Measurements from ENCODE around the gene ESYT3. TPM values are rescaled to one million over a fixed set of nuclear protein-coding genes. Genes with fewer than 3 reads are reported as not detected.
"Not testable (repeated sequence)": the region's sequence is repeated elsewhere in the genome, so short reads cannot be mapped to it uniquely, and the experiment has no call there.

Gene ESYT3
- total RNA-seq, 1 experiment from 2014 or later: 0.44 TPM

DNA sequence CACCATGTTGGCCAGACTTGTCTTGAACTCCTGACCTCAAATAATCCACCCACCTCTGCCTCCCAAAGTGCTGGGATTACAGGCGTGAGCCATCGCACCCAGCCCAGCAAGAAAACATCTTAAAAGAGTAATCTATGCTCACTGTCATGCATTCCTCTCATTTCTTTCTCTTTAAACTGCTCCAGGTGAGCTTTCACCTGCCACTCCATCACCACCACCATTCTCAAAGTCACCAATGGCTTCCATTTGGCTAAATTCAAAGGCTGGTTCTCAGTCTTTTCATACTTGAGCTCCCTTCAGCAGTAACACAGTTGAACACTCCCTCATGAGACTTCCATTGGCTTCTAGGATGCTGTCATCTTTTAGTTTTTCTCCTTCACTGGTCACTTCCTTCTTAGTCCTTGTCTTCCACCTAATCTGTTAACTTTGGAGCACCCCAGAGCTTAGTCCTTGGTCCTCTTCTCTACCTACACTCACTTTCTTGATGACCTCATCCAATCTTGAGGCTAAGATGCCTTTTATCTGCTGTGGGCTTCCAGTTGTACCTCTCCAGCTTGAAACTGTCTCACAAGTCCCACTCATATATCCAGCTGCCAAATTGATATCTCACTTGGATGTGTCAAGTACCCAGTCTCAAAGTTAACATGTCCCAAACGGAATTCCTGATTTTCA is 27.0 kb upstream of the ESYT3 start:
- no peak for DNase-seq (ENCODE audit: unreplicated experiment)
- no peaks in the 10 kb centered on the region for H3K4me1 Mint-ChIP-seq (ENCODE audit: insufficient read depth, unreplicated experiment)
- TF ChIP-seq, protein P1, sequence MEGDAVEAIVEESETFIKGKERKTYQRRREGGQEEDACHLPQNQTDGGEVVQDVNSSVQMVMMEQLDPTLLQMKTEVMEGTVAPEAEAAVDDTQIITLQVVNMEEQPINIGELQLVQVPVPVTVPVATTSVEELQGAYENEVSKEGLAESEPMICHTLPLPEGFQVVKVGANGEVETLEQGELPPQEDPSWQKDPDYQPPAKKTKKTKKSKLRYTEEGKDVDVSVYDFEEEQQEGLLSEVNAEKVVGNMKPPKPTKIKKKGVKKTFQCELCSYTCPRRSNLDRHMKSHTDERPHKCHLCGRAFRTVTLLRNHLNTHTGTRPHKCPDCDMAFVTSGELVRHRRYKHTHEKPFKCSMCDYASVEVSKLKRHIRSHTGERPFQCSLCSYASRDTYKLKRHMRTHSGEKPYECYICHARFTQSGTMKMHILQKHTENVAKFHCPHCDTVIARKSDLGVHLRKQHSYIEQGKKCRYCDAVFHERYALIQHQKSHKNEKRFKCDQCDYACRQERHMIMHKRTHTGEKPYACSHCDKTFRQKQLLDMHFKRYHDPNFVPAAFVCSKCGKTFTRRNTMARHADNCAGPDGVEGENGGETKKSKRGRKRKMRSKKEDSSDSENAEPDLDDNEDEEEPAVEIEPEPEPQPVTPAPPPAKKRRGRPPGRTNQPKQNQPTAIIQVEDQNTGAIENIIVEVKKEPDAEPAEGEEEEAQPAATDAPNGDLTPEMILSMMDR (IDR thresholded peaks at IDR 0.05; ENCODE audit: unreplicated experiment): no peak
- no peaks in the 10 kb centered on the region for H3K27me3 Mint-ChIP-seq (ENCODE audit: insufficient read depth, unreplicated experiment)
- H3K9me3 Mint-ChIP-seq (ENCODE audit: unreplicated experiment): peaks cover 7% of the 10 kb centered on the region
- no TSS peak for BruUV-seq (replicated peaks)
- POLR2A ChIA-PET: interaction anchor here (0.6 kb wide), 1 partner anchor 95 kb away, joined by 3 read pairs; no protein-coding TSS in a partner anchor
- H3K36me3 Mint-ChIP-seq (ENCODE audit: insufficient read depth, unreplicated experiment): no peaks in the 10 kb centered on the region
- intact Hi-C loops (cut with micrococcal nuclease): no loop called here
- no peak overlapping the region for H3K4me3 Mint-ChIP-seq (ENCODE audit: unreplicated experiment)
- H3K27ac Mint-ChIP-seq (ENCODE audit: low read depth, unreplicated experiment): no peak overlapping the region
- CTCF ChIA-PET: interaction anchor here (0.6 to 13.8 kb wide), 5 partner anchors 10 to 516 kb away, joined by 3 to 130 read pairs (median 3); no protein-coding TSS in a partner anchor

DNA sequence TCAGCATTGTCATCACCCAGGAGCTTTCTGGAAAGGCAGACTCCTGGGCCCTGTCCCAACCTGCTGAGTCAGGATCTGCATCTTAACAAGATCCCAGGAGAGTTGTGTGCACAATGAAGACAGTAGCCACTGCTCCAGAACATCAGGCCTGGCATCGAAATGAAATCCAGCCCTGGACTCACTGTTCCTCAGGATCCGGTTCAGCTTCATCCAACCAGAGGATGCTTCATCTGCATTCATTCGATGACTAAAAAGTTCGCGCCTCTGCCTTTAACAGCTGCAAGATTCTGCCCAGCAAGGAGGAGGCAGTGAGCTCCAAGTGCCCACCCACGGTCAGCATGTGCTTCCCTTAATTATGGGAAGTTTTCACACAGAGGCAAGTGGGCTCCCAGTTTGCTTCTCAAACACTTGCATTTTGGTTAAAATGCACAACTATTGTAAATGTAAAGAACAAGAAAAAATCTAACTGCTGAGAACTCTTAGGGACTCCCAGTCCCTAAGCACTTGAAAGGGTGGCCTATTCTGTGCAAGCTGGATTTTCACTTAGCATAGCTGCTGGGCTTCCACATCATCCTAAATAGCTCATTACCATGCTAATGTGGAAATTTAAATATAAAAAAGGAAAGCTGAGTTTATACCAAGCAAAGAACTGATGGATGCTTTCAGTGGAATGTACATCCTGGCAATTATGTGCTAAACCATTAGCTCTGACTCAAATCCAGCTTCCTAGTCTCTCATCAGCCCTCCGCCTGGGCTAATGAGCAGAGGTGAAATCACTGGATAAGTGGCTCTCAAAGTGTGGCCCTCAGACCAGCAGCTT is 25.5 kb upstream of the ESYT3 start:
- BruUV-seq (replicated peaks): no TSS peak
- TF ChIP-seq, protein P1 (IDR thresholded peaks at IDR 0.05; ENCODE audit: unreplicated experiment): no peak
- intact Hi-C loops (cut with micrococcal nuclease): no loop called here
- Mint-ChIP-seq H3K9me3 (ENCODE audit: unreplicated experiment) (peaks cover 7% of the 10 kb centered on the region), H3K36me3 (ENCODE audit: insufficient read depth, unreplicated experiment) (no peaks in the 10 kb centered on the region), H3K27me3 (ENCODE audit: insufficient read depth, unreplicated experiment) (no peaks in the 10 kb centered on the region), H3K4me1 (ENCODE audit: insufficient read depth, unreplicated experiment) (no peaks in the 10 kb centered on the region), H3K27ac (ENCODE audit: low read depth, unreplicated experiment) (no peak overlapping the region), H3K4me3 (ENCODE audit: unreplicated experiment) (no peak overlapping the region)
- DNase-seq (ENCODE audit: unreplicated experiment): no peak
- POLR2A ChIA-PET: no interaction called here
- CTCF ChIA-PET: interaction anchor here (0.6 to 13.8 kb wide), 7 partner anchors 9 to 514 kb away, joined by 3 to 130 read pairs (median 3); partner anchors contain the start of gene CEP70

DNA sequence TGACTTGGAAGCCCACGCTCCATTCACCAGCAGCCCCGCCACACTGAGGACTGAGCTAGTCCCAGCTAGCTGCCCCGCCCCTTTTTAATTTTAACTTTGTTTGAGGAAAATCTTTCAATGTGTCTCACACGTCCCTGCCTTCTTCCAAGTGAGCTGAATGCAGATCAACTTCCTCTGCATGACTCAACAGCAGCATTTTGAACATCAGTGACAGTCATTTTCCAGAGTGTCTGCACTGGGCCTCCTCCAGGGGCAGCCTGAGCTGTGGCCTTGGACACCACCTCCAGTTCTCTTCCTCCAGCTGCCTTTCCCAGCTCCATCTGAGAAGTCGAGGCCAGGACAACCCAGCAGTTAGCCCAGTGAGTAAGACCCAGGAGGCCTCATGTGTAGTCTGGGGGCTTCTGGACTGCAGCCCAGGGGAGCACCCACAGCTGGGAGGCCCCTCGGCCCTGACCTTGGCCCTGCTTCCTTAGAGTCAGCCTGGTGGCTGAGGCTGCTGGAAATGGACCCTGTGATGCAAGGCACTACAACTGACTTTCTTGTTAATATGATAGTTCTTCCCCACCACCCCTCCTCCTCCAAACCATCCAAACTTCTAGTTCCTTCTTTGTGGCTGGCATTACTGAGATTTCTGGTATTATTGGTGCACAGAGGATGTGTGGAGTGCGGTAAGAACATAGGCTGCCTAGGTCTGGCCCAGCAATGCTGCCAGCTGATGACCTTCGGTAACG is 21.4 kb upstream of the ESYT3 start:
- H3K4me3 Mint-ChIP-seq (ENCODE audit: unreplicated experiment): no peak overlapping the region
- TF ChIP-seq, protein P1 (IDR thresholded peaks at IDR 0.05; ENCODE audit: unreplicated experiment): no peak
- ChIA-PET POLR2A (no interaction called here), CTCF (interaction anchor here (0.9 to 10.1 kb wide), 6 partner anchors 21 to 511 kb away, joined by 3 to 164 read pairs (median 4); partner anchors contain the start of gene ESYT3)
- no peaks in the 10 kb centered on the region for H3K27me3 Mint-ChIP-seq (ENCODE audit: insufficient read depth, unreplicated experiment)
- no peaks in the 10 kb centered on the region for H3K9me3 Mint-ChIP-seq (ENCODE audit: unreplicated experiment)
- H3K27ac Mint-ChIP-seq (ENCODE audit: low read depth, unreplicated experiment): no peak overlapping the region
- intact Hi-C loops (cut with micrococcal nuclease): no loop called here
- no TSS peak for BruUV-seq (replicated peaks)
- no peaks in the 10 kb centered on the region for H3K36me3 Mint-ChIP-seq (ENCODE audit: insufficient read depth, unreplicated experiment)
- DNase-seq (ENCODE audit: unreplicated experiment): no peak
- no peaks in the 10 kb centered on the region for H3K4me1 Mint-ChIP-seq (ENCODE audit: insufficient read depth, unreplicated experiment)

DNA sequence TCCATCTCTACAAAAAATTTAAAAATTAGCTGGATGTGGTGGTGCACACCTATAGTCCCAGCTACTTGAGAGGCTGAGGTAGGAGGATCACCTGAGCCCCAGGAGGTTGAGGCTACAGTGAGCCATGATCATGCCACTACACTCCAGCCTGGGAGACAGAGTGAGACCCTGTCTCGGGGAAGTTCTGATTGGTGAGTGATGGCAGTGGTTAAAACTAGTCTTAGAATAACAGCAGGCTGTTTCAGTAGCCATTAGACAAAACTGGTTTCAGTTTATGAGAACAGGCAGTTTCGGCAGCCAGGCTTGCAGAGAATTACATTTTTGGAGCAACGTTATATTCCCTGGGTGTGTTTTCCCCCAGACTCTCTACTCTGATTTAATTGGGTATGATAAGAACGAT is 18.2 kb upstream of the ESYT3 start:
- CTCF ChIA-PET: interaction anchor here (0.6 to 10.1 kb wide), 14 partner anchors 13 to 531 kb away, joined by 3 to 164 read pairs (median 19); partner anchors contain the start of genes CEP70, FOXL2 and FOXL2NB
- DNase-seq (ENCODE audit: unreplicated experiment); H3K27ac Mint-ChIP-seq (ENCODE audit: low read depth, unreplicated experiment); POLR2A ChIA-PET; H3K9me3 Mint-ChIP-seq (ENCODE audit: unreplicated experiment); H3K4me3 Mint-ChIP-seq (ENCODE audit: unreplicated experiment); H3K36me3 Mint-ChIP-seq (ENCODE audit: insufficient read depth, unreplicated experiment); H3K4me1 Mint-ChIP-seq (ENCODE audit: insufficient read depth, unreplicated experiment); BruUV-seq (replicated peaks); H3K27me3 Mint-ChIP-seq (ENCODE audit: insufficient read depth, unreplicated experiment): not testable (repeated sequence)
- intact Hi-C loops (cut with micrococcal nuclease): loop anchor here (5.0 kb wide), 2 partner anchors 61 to 84 kb away; no protein-coding TSS in a partner anchor
